ENCODE measurements around the gene KCNMA1. TPM values are rescaled to one million over a fixed set of nuclear protein-coding genes. Genes with fewer than 3 reads are reported as not detected.

KCNMA1 gene
- total RNA-seq, 1 experiment from 2014 or later, result 0.49 TPM

DNA sequence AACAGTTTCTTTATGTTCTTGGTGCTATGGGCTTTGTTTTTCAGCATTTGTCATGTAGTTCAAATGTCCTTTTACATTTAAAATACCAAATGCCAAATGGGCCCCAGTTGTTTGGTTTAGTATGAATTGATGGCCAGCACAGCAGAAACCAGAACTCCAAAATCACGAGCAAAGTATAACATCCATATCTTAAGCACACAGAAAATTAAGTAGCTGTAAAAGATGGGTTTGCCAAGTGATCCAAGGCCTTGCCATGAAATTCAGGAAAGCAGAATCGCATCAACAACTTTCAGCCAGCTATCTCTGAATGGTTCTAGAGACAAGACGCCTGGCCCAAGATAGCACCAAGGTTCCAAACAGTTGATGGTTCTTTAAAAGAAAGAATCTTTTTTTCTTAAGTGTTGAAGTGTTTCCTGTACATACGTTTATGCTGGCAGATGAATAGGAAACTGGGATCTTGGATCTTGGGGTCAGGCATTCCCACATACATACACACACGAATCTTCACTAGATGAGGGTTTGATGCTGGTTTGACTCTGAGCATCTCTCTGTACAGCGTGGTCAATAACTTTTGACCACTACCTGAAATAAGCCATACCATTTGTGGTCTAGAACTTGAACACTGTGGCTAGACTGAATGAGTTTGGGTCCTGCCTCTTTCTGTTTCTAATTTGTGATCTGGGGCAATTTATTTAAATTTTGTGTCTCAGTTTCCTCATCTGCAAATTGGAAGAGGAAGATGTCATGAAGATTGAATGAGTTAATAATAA lies 711.8 kb downstream of the KCNMA1 start:
- H3K9me3 ChIP-seq (ENCODE audit: control insufficient read depth in 1 of 2, insufficient read depth in 1 of 2, low read depth in 1 of 2, low read length in 2 of 2), result no peaks in the 10 kb centered on the region
- H3K27me3 ChIP-seq (ENCODE audit: insufficient read depth, low read length), result peaks cover 11% of the 10 kb centered on the region; the same call in 1 of the 2 replicates
- no peaks in the 10 kb centered on the region for H3K36me3 ChIP-seq (ENCODE audit: control insufficient read depth in 1 of 2, insufficient read depth in 2 of 2, low read length in 2 of 2)
- H3K4me2 ChIP-seq (ENCODE audit: low read length), result no peak overlapping the region
- no peak overlapping the region for H3K27ac ChIP-seq (ENCODE audit: low read depth, low read length)
- no peaks in the 10 kb centered on the region for H3K79me2 ChIP-seq (ENCODE audit: insufficient read depth, low read length)
- no peak overlapping the region for H3K4me3 ChIP-seq (replicated peaks in 1 of 2; ENCODE audit: low read depth in 1 of 2, low read length in 2 of 2)
- BruUV-seq (replicated peaks), result no TSS peak
- no peak overlapping the region for H2AFZ ChIP-seq (ENCODE audit: low read depth, low read length, poor library complexity, severe bottlenecking)
- DNase-seq (ENCODE audit: low read depth, low spot score) (no peak), ATAC-seq (no peak)
- POLR2A ChIA-PET, result no interaction called here
- H3K9me2 ChIP-seq (ENCODE audit: insufficient read depth), result no peaks in the 10 kb centered on the region
- CTCF ChIA-PET, result no interaction called here
- intact Hi-C loops (cut with micrococcal nuclease), result no loop called here
- TF ChIP-seq ZFX (IDR thresholded peaks at IDR 0.05) (no peak), SIN3A (IDR thresholded peaks at IDR 0.05; ENCODE audit: low read depth) (no peak), TCF7L2 (IDR thresholded peaks at IDR 0.05; ENCODE audit: borderline replicate concordance, extremely low read depth, insufficient read depth, insufficient read length) (no peak), RAD21 (IDR thresholded peaks at IDR 0.05; ENCODE audit: low read depth) (no peak), ZBTB33 (IDR thresholded peaks at IDR 0.05; ENCODE audit: extremely low read depth, insufficient replicate concordance, low read length) (no peak), FOSL1 (IDR thresholded peaks at IDR 0.05; ENCODE audit: low read depth) (no peak), ZNF274 (IDR thresholded peaks at IDR 0.05; ENCODE audit: low read depth, low read length) (no peak), JUND (IDR thresholded peaks at IDR 0.05) (no peak), EZH2phosphoT487 (IDR thresholded peaks at IDR 0.05; ENCODE audit: borderline replicate concordance) (no peak), CEBPB (IDR thresholded peaks at IDR 0.05; ENCODE audit: low read depth) (no peak)
- RAD21 ChIA-PET (ENCODE audit: low non-redundant PET in 1 of 2, low total read pairs in 2 of 2, uncharacterized antibody in 2 of 2, unreplicated experiment in 2 of 2), result no interaction called here
- no peaks in the 10 kb centered on the region for H3K4me1 ChIP-seq (ENCODE audit: control insufficient read depth in 1 of 2, insufficient read depth in 2 of 2, low read length in 2 of 2)
- H4K20me1 ChIP-seq (ENCODE audit: insufficient read depth), result no peaks in the 10 kb centered on the region
- no peak overlapping the region for H3K9ac ChIP-seq (ENCODE audit: low read length)

All from HCT116 (cell line).